GM19351 (cell line): Measurements from ENCODE around the gene TBX2.

Experiments used
- ATAC-seq: cut with Tn5 transposase; IDR thresholded peaks from one replicate; pipeline ENCODE4 v1.9.1; 2021; ENCODE audit warnings: mild to moderate bottlenecking, moderate library complexity; ENCODE audit not compliant: unreplicated experiment

The TBX2 gene

GRCh38 chr17:61400717-61401388, 1.2 kb downstream of the TBX2 start:
- ATAC-seq: no peak

DNA sequence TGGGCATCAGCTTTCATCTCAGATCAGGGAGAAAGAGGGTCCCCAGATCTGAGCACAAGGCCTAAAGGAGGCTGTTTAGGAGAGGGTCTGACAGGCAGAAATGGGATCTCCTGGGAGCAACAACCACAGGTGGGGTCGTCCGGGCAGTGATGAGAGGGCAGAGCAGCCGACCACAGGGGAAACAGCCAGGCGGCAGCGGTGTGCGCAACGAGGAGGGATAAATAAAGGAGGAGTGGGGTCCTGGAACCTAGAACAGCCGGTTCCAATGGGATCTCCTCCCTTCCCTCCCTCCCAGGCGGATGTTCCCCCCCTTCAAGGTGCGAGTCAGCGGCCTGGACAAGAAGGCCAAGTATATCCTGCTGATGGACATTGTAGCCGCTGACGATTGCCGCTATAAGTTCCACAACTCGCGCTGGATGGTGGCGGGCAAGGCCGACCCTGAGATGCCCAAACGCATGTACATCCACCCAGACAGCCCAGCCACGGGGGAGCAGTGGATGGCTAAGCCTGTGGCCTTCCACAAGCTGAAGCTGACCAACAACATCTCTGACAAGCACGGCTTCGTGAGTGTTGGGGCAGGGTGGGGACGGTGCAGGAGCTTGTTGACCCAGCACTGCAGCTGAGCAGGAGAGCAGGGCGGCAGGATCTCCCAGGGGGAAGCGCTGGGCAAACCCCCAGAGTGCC, 1.9 kb downstream of the TBX2 start:
- no peak for ATAC-seq

DNA sequence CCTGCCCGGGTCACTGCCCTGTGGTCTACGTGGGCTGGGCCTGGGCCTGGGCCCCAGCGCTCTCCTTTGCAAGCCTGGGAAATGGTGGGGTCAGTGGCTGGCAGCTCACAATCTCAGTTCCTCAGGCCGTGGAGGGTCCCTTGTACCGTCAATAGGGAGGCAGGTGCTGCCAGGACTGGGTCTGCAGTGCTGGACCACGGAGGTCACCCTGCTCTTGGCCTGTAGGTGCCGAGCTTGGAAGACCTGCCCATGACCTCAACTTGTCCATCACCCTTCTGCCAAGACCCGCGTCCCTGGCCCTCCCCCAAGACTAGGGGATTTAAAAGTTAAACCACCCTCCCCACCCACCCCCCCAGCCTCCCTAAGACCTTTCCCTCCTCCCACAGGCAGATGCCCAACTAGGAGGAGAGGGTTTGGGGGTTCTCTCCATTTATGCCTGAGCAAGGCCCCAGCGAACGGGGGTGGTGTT, 2.5 kb downstream of the TBX2 start:
- no peak for ATAC-seq

GRCh38 chr17:61402978-61403800, 3.5 kb downstream of the TBX2 start:
- no peak for ATAC-seq

DNA sequence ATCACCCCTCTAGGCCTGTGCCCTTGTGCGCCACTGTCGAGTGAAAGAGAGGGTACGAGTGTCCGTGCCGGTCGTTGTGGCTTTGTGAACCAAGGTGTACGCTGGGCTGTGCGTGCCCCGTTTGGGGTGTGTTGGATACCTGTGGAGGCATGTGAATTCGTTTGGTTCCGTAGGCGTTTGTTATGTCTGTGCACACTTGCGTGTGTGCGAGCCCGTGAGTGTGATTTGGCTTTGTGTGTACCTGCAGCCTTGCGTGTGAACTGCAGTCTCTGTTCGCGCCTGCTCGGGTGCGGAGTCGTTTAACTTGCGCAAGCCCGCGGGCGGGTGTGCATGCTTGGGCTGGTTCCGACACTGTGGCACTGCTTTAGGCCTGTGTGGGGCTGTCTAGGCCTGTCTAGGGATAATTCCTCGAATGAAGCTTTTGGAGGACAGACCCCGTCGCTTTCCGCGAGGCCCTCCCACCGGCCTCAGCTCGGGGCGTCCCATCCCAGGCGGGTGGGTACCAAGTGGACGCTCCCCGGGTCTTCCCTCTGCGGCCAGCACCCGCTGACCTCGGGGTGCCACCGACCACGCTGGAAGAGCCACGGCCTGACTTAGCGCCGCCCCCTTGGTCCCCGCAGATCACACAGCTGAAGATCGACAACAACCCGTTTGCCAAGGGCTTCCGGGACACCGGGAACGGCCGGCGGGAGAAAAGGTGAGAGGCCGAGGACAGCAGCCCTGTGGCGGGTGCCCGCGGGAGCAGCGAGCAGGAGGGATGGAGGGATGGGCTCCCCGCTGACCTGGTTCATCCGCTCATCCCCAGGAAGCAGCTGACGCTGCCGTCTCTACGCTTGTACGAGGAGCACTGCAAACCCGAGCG, 4.4 kb downstream of the TBX2 start:
- no peak for ATAC-seq

- no peak for ATAC-seq
Measured at GRCh38 chr17:61404663-61404912, 4.9 kb downstream of the TBX2 start.

DNA sequence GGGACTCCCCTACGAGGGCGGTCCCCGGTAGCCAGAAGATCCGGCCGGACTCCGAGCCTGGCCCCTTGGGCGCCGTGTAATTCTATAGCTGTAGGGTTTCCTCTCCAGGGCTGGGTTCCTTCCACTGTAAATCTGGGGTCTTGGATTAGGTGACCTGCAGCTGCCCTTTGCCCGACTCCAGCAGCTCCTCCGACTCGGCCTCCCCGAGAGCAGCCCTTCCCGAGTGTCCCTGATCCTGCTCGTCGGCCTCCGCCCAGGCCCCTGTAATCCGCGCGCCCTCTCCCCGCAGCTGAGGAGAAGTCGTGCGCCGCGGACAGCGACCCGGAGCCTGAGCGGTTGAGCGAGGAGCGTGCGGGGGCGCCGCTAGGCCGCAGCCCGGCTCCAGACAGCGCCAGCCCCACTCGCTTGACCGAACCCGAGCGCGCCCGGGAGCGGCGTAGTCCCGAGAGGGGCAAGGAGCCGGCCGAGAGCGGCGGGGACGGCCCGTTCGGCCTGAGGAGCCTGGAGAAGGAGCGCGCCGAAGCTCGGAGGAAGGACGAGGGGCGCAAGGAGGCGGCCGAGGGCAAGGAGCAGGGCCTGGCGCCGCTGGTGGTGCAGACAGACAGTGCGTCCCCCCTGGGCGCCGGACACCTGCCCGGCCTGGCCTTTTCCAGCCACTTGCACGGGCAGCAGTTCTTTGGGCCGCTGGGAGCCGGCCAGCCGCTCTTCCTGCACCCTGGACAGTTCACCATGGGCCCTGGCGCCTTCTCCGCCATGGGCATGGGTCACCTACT, 5.5 kb downstream of the TBX2 start:
- ATAC-seq: no peak

DNA sequence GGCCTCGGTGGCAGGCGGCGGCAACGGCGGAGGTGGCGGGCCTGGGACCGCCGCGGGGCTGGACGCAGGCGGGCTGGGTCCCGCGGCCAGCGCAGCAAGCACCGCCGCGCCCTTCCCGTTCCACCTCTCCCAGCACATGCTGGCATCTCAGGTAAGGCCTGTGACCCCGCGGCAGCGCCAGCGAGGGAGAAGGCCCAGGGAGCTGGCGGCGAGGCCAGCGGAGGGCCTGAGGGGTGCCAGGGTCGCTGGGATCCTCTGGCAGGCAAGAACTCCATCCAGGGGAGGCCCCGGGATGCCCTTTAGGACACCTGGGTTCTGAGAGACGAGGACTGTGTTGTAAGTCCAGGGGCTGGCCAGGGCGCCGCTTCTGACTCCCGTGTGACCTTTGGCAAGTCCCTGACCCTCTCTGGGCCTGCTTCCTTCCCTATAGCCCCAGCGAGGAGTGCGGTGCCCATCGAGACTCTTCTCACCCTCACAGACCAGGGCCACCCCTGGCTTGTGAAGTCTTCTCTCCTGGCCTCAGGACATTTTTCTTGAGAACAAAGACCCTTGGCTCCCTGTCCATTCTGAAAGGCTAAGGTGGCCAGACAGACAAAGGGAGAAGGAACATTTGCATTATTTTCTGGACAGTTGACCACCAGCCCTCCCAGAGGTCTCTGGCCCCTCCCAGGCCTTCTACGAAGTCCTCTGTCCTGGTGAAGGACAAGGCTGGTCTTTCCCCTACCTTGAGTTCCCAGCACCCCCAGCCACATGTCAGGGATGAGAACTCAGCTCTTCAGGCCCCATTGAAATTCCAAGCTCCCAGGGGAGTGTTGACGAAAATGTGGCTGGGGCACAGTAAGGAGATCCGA, 6.3 kb downstream of the TBX2 start:
- ATAC-seq: no peak

DNA sequence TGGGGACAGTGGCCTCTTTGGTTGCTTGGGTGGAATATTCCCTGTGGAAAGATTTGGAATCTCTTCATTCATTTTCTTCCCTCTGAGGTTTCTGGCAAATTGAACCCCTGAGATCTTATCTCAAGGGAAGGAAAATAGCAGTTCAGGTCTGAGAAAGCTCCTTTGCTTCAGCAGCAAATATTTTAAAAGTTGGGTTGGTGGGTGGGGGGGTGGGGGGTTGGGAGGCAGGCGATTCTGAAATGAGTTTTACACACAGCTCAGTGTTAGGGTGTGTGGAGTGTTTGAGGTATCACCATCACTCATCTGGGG, 6.8 kb downstream of the TBX2 start:
- ATAC-seq: no peak

GRCh38 chr17:61406971-61407911, 7.6 kb downstream of the TBX2 start:
- ATAC-seq: no peak

- ATAC-seq: no peak
Measured at GRCh38 chr17:61408151-61409041, 8.8 kb downstream of the TBX2 start.

- ATAC-seq: no peak
Measured at GRCh38 chr17:61409301-61410112, 9.9 kb downstream of the TBX2 start.

- no peak for ATAC-seq
Measured at GRCh38 chr17:61410141-61411010, 10.7 kb downstream of the TBX2 start.

GRCh38 chr17:61411011-61411260, 11.3 kb downstream of the TBX2 start:
- no peak for ATAC-seq

GRCh38 chr17:61411261-61412142, 11.9 kb downstream of the TBX2 start:
- peak; percentile 16 for ATAC-seq
